GM18909 (cell line): ENCODE data around the gene KSR1.
"Not testable (repeated sequence)": the region's sequence is repeated elsewhere in the genome, so short reads cannot be mapped to it uniquely, and the experiment has no call there.

Experiments
- ATAC-seq: cut with Tn5 transposase; IDR thresholded peaks from one replicate; pipeline ENCODE4 v1.9.1; 2021; ENCODE audit warnings: mild to moderate bottlenecking; ENCODE audit not compliant: unreplicated experiment, poor library complexity

KSR1 gene

GRCh38 chr17:27621536-27621935 is 165.3 kb downstream of the KSR1 start:
- ATAC-seq = no peak

- no peak for ATAC-seq
Measured at GRCh38 chr17:27621942-27622559, 165.8 kb downstream of the KSR1 start.

- ATAC-seq = no peak
Measured at GRCh38 chr17:27622986-27623385, 166.7 kb downstream of the KSR1 start.

GRCh38 chr17:27623614-27624013 is 167.4 kb downstream of the KSR1 start:
- no peak for ATAC-seq

- no peak for ATAC-seq
Measured at GRCh38 chr17:27624539-27624938, 168.3 kb downstream of the KSR1 start.

- no peak for ATAC-seq
Measured at GRCh38 chr17:27625856-27626255, 169.6 kb downstream of the KSR1 start.

GRCh38 chr17:27627514-27627913 is 171.3 kb downstream of the KSR1 start:
- no peak for ATAC-seq

GRCh38 chr17:27628376-27628775 is 172.1 kb downstream of the KSR1 start:
- no peak for ATAC-seq

- ATAC-seq = not testable (repeated sequence)
Measured at GRCh38 chr17:27629260-27629659, 173.0 kb downstream of the KSR1 start.

- ATAC-seq = peak; percentile 61
Measured at GRCh38 chr17:27630607-27631410, 174.6 kb downstream of the KSR1 start, which contains the start of gene LGALS9. Gene LGALS9 (plus strand): TSS chr17:27631188. CDS start chr17:27631266, 78 bp downstream.

- peak; percentile 51 for ATAC-seq
Measured at GRCh38 chr17:27631411-27631760, 175.1 kb downstream of the KSR1 start.

- ATAC-seq = no peak
Measured at GRCh38 chr17:27631897-27632725, 175.9 kb downstream of the KSR1 start.

- not testable (repeated sequence) for ATAC-seq
Measured at GRCh38 chr17:27632766-27633165, 176.5 kb downstream of the KSR1 start.

GRCh38 chr17:27633312-27634025 is 177.2 kb downstream of the KSR1 start:
- ATAC-seq = no peak

GRCh38 chr17:27634026-27634335 is 177.7 kb downstream of the KSR1 start:
- ATAC-seq = no peak

- ATAC-seq = no peak
Measured at GRCh38 chr17:27634776-27635175, 178.5 kb downstream of the KSR1 start.

GRCh38 chr17:27635275-27635823 is 179.1 kb downstream of the KSR1 start:
- ATAC-seq = peak; percentile 41

- ATAC-seq = not testable (repeated sequence)
Measured at GRCh38 chr17:27636005-27636520, 179.8 kb downstream of the KSR1 start.

GRCh38 chr17:27637818-27638217 is 181.6 kb downstream of the KSR1 start:
- not testable (repeated sequence) for ATAC-seq

- not testable (repeated sequence) for ATAC-seq
Measured at GRCh38 chr17:27638415-27638914, 182.2 kb downstream of the KSR1 start.
